Esophagus muscularis mucosa (tissue), 4 donors: Measurements from ENCODE around the gene DHRS13. TPM values are rescaled to one million over a fixed set of nuclear protein-coding genes. Genes with fewer than 3 reads are reported as not detected.

Source experiments
- DNase-seq: peaks from one replicate; pipeline ENCODE4 v3.0.0-alpha.2; 2017; ENCODE audit errors: extremely low spot score
- H3K27ac ChIP-seq, 4 donors: fragments of 200-600 bp; sonication (generic); replicated peaks in 1 of 4; 1 replicate in 3 of 4; 2 replicates in 1 of 4; pipeline ENCODE4 v1.5.1; 2016 to 2019; ENCODE audit warnings: mild to moderate bottlenecking in 1 of 4
- H3K27me3 ChIP-seq, 4 donors: fragments of 200-600 bp; sonication (generic); one replicate each; pipeline versions ENCODE4 v1.5.1 to v1.6.0; 2016 to 2019
- H3K36me3 ChIP-seq, 4 donors: fragments of 200-600 bp; sonication (generic); one replicate each; pipeline ENCODE4 v1.5.1; 2016 to 2019
- H3K4me1 ChIP-seq, 4 donors: fragments of 200-600 bp; sonication (generic); one replicate each; pipeline ENCODE4 v1.5.1; 2016 to 2019
- H3K4me3 ChIP-seq, 4 donors: fragments of 200-600 bp; sonication (generic); 1 replicate in 2 of 4; 2 replicates in 2 of 4; pipeline ENCODE4 v1.5.1; 2016 to 2019; ENCODE audit warnings: mild to moderate bottlenecking in 4 of 4, moderate library complexity in 1 of 4
- H3K9me3 ChIP-seq, 4 donors: fragments of 200-600 bp; sonication (generic); 1 replicate in 3 of 4; 2 replicates in 1 of 4; pipeline ENCODE4 v1.5.1; 2016 to 2019
- CTCF ChIP-seq, 3 experiments: fragments of 200-600 bp in 2 of 3; fragments of 450-650 bp in 1 of 3; sonication (generic) in 2 of 3; IDR thresholded peaks; one replicate each; pipeline ENCODE4 v1.5.1; 2017 to 2019; ENCODE audit warnings: antibody characterized with exemption in 3 of 3, mild to moderate bottlenecking in 2 of 3, moderate library complexity in 1 of 3
- EP300 ChIP-seq: sonication (generic); formaldehyde crosslinking; IDR thresholded peaks from one replicate; pipeline ENCODE4 v1.6.1; 2017; ENCODE audit warnings: antibody characterized with exemption
- POLR2A ChIP-seq: fragments of 450-650 bp; IDR thresholded peaks from one replicate; pipeline ENCODE4 v1.6.1; 2017; ENCODE audit warnings: antibody characterized with exemption, moderate library complexity, mild to moderate bottlenecking, low read depth
- POLR2AphosphoS5 ChIP-seq, 2 donors: sonication (generic); formaldehyde crosslinking; IDR thresholded peaks; one replicate each; pipeline ENCODE4 v1.6.1; 2017; ENCODE audit warnings: antibody characterized with exemption in 2 of 2
- WGBS: methylation state at CpG from one replicate; pipeline ENCODE4 v1.1.5; 2018; 5-methylcytosine and 5-hydroxymethylcytosine counted together
- intact Hi-C: fragments of 100-400 bp; cut with DNase I; formaldehyde crosslinking; loops from one replicate; pipeline ENCODE4 v1.15.1; 2023
- total RNA-seq, 4 donors: library from RNA; depleted of rRNA; stranded (reverse); fragments of >200 nt; gene quantifications; one replicate each; pipeline versions ENCODE4 v1.1.0 to v1.2.1, GENCODE V29; 2016

DHRS13 gene
- total RNA-seq, 4 donors from 2014 or later, result 3.7 to 14.2 (median 5.9) TPM

GRCh38 chr17:28950752-28951427, 48.0 kb upstream of the DHRS13 start:
- Histone ChIP-seq H3K4me3 (peak overlapping the region; percentile 82 to 98 (median 92)), H3K4me1 (peaks cover 35 to 54% (median 45%) of the 10 kb centered on the region in 4 donors), H3K36me3 (peaks cover 0 to 6% (median 0%) of the 10 kb centered on the region in 4 donors), H3K27ac (peak overlapping the region; percentile 93 to 99 (median 96)), H3K27me3 (no peaks in the 10 kb centered on the region), H3K9me3 (no peaks in the 10 kb centered on the region)
- TF ChIP-seq POLR2A (peak; percentile 77), CTCF (IDR thresholded peaks at IDR 0.05) (no peak)
- 0% methylated on average over 10 of the region's 51 CpGs for WGBS
- intact Hi-C loops, result no loop called here
- no peak for DNase-seq

DNA sequence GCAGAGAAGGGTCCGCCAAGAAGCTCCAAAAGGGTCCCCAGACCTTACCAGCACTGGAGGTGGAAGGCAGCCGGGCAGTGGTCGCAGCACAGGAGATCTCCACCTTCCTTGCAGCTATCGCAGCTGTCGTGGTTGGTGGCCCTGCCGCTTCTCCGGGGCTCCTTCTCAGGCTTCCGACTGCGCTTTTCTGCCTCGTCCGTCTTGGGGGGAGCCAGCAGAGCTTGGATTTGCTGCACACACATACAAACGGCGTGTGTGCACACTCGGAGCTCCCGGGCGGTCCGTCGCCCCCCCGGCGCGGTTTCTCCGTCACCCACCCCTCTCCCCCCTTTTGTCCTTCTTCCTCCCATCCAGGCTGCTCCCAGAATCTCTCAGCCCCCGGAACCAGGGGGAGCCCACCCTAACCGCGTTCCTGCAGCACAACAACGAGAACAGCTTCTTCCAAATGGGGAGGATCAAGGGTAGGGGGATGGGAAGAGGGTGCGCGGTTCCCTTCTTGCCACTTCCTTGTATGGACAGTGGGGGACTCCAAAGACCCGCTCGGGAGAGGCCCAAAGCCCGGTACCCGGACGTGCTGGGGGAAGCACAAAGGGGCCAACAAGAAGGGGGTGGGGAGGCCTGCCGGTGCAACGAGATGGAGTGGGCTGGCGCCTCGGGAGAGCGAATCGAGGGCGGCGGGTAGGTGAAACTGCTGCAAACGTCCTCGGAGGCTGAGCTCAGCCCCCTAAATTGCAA, 47.3 kb upstream of the DHRS13 start:
- intact Hi-C loops, result no loop called here
- H3K4me1 ChIP-seq, result peaks cover 42 to 61% (median 52%) of the 10 kb centered on the region in 4 donors

GRCh38 chr17:28949185-28950016, 46.5 kb upstream of the DHRS13 start:
- H3K27me3 ChIP-seq, result no peaks in the 10 kb centered on the region
- H3K4me3 ChIP-seq, result peak overlapping the region; percentile 82 to 98 (median 92)
- peak in 1 of 2 donors; percentile 17 for TF ChIP-seq POLR2AphosphoS5 (IDR thresholded peaks at IDR 0.05)
- TF ChIP-seq EP300, result no peak
- peaks cover 50 to 69% (median 60%) of the 10 kb centered on the region in 4 donors for H3K4me1 ChIP-seq
- intact Hi-C loops, result loop anchor here (5.0 to 10.0 kb wide), 2 partner anchors 37 to 55 kb away; partner anchors contain the start of gene FLOT2
- peaks cover 0 to 6% (median 0%) of the 10 kb centered on the region in 4 donors for H3K36me3 ChIP-seq
- H3K9me3 ChIP-seq, result no peaks in the 10 kb centered on the region
- no peak for DNase-seq
- under 1% methylated on average over 37 of the region's 61 CpGs for WGBS
- H3K27ac ChIP-seq, result peak overlapping the region; percentile 93 to 99 (median 96)

More for the DNA sequence above, 47.3 kb upstream of the DHRS13 start:
- TF ChIP-seq EP300 (no peak), CTCF (IDR thresholded peaks at IDR 0.05) (no peak), POLR2A (no peak), POLR2AphosphoS5 (IDR thresholded peaks at IDR 0.05) (no peak)
- no peak for DNase-seq
- peaks cover 0 to 6% (median 0%) of the 10 kb centered on the region in 4 donors for H3K36me3 ChIP-seq
- H3K4me3 ChIP-seq, result peak overlapping the region; percentile 82 to 98 (median 92)
- peak overlapping the region; percentile 93 to 99 (median 96) for H3K27ac ChIP-seq
- H3K27me3 ChIP-seq, result no peaks in the 10 kb centered on the region
- no peaks in the 10 kb centered on the region for H3K9me3 ChIP-seq
- WGBS, result 0% methylated on average over 27 of the region's 43 CpGs

- DNase-seq, result no peak
- peaks cover 56 to 74% (median 65%) of the 10 kb centered on the region in 4 donors for H3K4me1 ChIP-seq
- intact Hi-C loops, result loop anchor here (5.0 to 10.0 kb wide), 2 partner anchors 37 to 54 kb away; partner anchors contain the start of gene FLOT2
Observed at GRCh38 chr17:28948873-28949184, 46.0 kb upstream of the DHRS13 start.

More at GRCh38 chr17:28948873-28949184, 46.0 kb upstream of the DHRS13 start:
- TF ChIP-seq EP300 (no peak), POLR2AphosphoS5 (IDR thresholded peaks at IDR 0.05) (no peak), CTCF (IDR thresholded peaks at IDR 0.05) (no peak), POLR2A (no peak)
- H3K27me3 ChIP-seq, result no peaks in the 10 kb centered on the region
- peak overlapping the region; percentile 93 to 99 (median 96) for H3K27ac ChIP-seq
- 1% methylated on average over 15 of the region's 15 CpGs for WGBS
- H3K36me3 ChIP-seq, result peaks cover 0 to 6% (median 0%) of the 10 kb centered on the region in 4 donors
- H3K9me3 ChIP-seq, result no peaks in the 10 kb centered on the region
- H3K4me3 ChIP-seq, result peak overlapping the region; percentile 82 to 98 (median 92)
